ENCODE measurements around the gene CDKN2B.

The CDKN2B gene

DNA sequence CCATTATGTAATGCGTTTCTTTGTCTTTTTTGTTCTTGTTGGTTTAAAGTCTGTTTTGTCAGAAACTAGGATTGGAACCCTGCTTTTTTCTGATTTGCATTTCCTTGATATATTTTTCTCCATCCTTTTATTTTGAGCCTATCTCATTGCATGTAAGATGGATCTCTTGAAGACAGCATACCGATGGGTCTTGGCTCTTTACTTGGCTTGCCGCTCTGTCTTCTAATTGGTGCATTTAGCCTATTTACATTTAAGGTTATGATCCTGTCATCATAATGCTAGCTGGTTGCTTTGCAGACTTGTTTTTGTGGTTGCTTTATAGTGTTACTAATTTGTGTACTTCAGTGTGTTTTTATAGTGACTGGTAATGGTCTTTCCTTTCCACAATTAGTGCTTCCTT lies 13.3 kb upstream of the CDKN2B start:
- TF ChIP-seq, protein P1, sequence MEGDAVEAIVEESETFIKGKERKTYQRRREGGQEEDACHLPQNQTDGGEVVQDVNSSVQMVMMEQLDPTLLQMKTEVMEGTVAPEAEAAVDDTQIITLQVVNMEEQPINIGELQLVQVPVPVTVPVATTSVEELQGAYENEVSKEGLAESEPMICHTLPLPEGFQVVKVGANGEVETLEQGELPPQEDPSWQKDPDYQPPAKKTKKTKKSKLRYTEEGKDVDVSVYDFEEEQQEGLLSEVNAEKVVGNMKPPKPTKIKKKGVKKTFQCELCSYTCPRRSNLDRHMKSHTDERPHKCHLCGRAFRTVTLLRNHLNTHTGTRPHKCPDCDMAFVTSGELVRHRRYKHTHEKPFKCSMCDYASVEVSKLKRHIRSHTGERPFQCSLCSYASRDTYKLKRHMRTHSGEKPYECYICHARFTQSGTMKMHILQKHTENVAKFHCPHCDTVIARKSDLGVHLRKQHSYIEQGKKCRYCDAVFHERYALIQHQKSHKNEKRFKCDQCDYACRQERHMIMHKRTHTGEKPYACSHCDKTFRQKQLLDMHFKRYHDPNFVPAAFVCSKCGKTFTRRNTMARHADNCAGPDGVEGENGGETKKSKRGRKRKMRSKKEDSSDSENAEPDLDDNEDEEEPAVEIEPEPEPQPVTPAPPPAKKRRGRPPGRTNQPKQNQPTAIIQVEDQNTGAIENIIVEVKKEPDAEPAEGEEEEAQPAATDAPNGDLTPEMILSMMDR (IDR thresholded peaks at IDR 0.05) = no peak
- no peak for DNase-seq (ENCODE audit: low spot score)
- H3K4me3 ChIP-seq = no peak overlapping the region
- H3K27ac ChIP-seq = no peak overlapping the region

DNA sequence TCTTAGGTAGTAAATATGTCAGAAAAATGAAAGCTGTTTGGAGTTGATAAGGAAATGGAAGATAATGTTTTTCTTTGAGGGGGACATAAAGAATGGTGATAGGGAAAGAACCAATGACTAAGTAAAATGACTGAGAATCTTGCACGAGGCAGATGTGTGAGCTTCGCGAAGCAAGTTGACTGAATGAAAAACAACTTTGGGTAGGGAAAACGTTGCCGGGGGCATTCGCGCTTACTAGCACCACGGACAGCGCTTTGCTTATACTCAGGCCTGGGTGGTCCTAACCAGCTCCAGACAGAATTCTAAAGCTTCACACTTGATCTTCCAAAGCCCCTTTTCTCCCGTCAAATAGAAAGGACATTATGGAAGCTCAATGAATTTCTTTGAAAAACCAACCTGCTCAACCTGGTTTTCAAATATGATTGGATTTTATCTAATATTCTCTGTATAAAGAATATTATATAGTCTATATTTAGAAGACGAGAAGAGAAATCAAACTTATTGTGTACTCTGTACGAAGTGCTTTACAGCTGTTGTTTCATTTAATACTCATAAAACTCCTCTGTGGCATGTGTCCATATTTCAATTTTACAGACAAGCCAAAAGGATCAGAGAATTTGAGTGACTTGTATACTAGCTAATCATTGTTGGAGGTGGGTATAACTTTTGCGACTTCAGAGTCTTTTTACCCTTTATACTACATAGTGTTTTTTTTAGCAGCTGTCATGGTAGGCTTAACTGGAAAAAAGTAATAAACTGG lies 1.9 kb upstream of the CDKN2B start:
- DNase-seq (ENCODE audit: low spot score) = no peak
- TF ChIP-seq, protein P1 (IDR thresholded peaks at IDR 0.05) = no peak
- Histone ChIP-seq H3K4me3 (no peak overlapping the region), H3K27ac (no peak overlapping the region)

DNA sequence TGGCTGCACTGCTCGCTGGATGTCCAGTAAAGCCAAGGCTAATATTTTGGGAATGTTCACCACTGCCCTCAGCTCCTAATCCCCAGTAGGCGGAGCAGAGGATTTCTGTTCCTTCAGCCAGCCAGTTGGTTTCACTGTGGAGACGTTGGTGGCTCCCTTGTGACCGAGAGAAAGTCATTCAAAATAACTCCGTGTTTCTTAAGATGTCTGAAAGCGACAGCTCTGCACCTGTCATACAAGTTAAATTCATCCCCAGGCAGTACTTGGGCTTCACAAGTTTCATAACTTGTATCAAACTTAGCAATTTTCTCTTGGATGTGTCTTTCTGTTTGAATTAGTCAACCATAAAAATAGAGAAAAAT lies 382 bp upstream of the CDKN2B start:
- Histone ChIP-seq H3K4me3 (peak overlapping the region; percentile 73), H3K27ac (peak overlapping the region in 1 of 2 donors; percentile 90)
- TF ChIP-seq, protein P1 (IDR thresholded peaks at IDR 0.05) = no peak
- no peak for DNase-seq (ENCODE audit: low spot score)

DNA sequence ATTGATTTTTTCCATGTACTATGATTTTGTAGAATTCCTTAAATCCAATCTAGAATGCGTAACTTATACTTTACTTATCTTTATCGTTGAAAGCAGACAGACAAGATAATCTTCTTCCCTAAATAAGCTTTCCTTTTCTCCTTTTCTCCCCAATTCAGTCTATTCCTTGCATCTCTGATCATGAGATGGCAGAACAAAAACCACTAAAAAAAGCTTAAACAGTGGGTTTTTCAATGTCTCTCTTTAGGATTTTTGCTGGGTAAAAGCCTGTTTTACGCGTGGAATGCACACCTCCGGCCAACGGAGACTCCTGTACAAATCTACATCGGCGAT lies 755 bp downstream of the CDKN2B start:
- Histone ChIP-seq H3K27ac (peak overlapping the region; percentile 90 to 95), H3K4me3 (peak overlapping the region; percentile 73)
- no peak for DNase-seq (ENCODE audit: low spot score)
- TF ChIP-seq, protein P1 (IDR thresholded peaks at IDR 0.05) = no peak

DNA sequence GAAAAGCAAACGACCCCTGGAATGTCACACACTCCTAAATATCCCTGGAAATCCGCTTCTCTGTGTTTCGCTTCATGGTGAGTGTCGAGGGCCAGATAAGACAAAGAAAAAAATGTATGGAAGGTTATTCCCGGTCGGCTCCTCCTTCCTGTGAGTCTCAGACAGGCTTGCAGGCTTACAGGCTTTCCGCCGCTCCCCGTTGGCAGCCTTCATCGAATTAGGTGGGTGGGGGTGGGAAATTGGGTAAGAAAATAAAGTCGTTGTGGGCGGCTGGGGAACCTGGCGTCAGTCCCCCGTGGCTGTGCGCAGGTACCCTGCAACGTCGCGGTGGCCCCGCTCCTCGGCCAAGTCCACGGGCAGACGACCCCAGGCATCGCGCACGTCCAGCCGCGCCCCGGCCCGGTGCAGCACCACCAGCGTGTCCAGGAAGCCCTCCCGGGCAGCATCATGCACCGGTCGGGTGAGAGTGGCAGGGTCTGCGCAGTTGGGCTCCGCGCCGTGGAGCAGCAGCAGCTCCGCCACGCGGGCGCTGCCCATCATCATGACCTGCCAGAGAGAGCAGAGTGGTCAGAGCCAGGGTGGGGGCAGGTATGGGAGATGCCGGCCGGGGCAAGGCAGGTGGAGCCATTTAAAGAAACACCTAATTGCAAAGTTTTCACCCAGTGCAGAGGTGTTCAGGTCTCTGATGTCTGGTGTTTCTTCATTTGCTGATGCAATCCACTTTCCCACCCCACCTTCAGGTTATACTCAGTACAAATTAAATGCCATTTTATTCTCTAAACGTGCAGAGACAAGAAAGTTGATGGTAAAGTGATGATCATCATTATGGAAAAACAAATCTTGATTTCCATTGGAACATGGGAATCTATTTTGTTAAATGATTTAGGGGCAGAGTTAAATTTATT lies 3.2 kb downstream of the CDKN2B start:
- DNase-seq (ENCODE audit: low spot score) = no peak
- Histone ChIP-seq H3K27ac (no peak overlapping the region), H3K4me3 (no peak overlapping the region)
- TF ChIP-seq, protein P1 (IDR thresholded peaks at IDR 0.05) = no peak

DNA sequence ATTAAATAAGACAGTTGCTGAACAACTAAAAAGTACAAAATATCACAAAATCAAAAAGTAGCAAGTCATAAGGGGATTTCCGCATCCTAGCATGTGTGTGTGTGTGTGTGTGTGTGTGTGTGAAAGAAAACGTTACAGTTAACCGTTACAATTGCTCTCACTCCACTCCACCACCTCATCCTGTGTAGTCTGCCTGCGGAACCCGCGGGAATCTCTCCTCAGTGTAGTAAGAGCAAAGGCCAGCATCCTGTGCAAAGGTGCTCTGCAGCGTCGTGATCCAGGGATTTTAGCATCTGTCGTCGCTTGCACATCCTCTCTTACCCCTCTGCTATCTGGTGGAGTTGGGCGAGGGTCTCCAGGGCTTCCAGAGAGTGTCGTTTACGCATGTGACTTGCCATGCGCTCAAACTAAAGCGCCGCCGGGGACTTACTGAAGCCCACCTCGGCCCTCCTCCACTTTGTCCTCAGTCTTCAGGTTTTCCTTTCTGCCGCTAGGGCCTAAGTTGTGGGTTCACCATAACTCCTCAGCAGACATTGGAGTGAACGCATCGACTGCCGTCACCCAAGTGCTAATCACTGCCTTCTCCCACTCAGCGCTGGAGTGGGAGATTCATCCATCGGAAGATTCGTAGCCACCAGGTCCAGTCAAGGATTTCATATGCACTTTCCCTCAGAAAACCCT lies 3.9 kb downstream of the CDKN2B start:
- TF ChIP-seq, protein P1 (IDR thresholded peaks at IDR 0.05) = no peak
- DNase-seq (ENCODE audit: low spot score) = no peak
- no peak overlapping the region for H3K4me3 ChIP-seq
- no peak overlapping the region for H3K27ac ChIP-seq
